Mononuclear cell (primary cell): ENCODE data around the gene PRSS8. TPM values are rescaled to one million over a fixed set of nuclear protein-coding genes. Genes with fewer than 3 reads are reported as not detected.

ENCODE experiments used
- H3K27me3 ChIP-seq: 2 replicates; pipeline ENCODE4 v1.6.0; 2011; ENCODE audit warnings: low read length, control low read depth; ENCODE audit not compliant: insufficient read depth
- H3K4me1 ChIP-seq: 2 replicates; pipeline ENCODE4 v1.5.1; 2011; ENCODE audit warnings: mild to moderate bottlenecking, low read length, control low read depth; ENCODE audit not compliant: insufficient read depth
- H3K4me3 ChIP-seq: 2 replicates; pipeline ENCODE4 v1.5.1; 2011; ENCODE audit warnings: mild to moderate bottlenecking, low read length, moderate library complexity
- H3K9me3 ChIP-seq: 2 replicates; pipeline ENCODE4 v1.5.1; 2011; ENCODE audit warnings: low read depth, mild to moderate bottlenecking, control low read depth, low read length
- total RNA-seq: library from RNA; depleted of rRNA; stranded (reverse); fragments of >200 nt; gene quantifications from one replicate; pipeline ENCODE4 v1.2.3, GENCODE V29; 2012

The PRSS8 gene
- total RNA-seq, 1 donor, result not detected

DNA sequence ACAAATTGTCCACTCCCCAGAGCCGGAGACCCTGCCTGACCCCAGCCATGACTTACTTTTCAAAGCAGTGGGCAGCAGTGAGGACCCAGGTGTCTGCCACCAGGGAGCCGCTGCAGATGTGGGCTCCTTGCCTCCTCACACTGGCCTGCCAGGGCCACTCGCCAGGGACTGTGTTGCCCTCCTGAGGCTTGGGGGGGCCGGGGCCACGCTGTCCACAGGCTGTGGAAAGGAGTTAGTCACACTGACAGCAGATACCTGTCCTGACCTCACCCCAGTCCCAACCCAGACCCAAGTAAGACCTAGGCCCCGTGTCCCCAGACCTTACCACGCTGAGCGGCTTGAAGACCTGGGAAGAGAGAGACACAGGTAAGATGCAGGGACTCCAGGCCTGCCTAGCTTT lies 48.0 kb downstream of the PRSS8 start:
- Histone ChIP-seq H3K27me3 (no peaks in the 10 kb centered on the region), H3K9me3 (no peaks in the 10 kb centered on the region), H3K4me3 (no peak overlapping the region), H3K4me1 (no peaks in the 10 kb centered on the region)

DNA sequence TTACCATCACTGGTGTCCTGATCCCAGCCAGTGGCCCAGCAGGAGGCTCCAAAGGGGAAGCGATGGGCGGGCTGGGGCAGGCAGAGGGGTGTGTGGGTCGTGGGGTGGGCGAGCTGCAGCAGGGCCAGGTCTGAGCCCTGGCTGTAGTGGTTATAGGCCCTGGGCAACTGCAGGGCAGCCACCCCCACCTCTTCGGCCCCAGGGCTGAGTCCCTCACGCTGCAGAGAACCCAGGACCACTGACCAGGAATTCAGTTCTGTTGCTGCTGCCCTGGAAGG lies 49.0 kb downstream of the PRSS8 start:
- no peak overlapping the region for H3K4me3 ChIP-seq
- H3K27me3 ChIP-seq, result no peaks in the 10 kb centered on the region
- H3K9me3 ChIP-seq, result no peaks in the 10 kb centered on the region
- H3K4me1 ChIP-seq, result no peaks in the 10 kb centered on the region

DNA sequence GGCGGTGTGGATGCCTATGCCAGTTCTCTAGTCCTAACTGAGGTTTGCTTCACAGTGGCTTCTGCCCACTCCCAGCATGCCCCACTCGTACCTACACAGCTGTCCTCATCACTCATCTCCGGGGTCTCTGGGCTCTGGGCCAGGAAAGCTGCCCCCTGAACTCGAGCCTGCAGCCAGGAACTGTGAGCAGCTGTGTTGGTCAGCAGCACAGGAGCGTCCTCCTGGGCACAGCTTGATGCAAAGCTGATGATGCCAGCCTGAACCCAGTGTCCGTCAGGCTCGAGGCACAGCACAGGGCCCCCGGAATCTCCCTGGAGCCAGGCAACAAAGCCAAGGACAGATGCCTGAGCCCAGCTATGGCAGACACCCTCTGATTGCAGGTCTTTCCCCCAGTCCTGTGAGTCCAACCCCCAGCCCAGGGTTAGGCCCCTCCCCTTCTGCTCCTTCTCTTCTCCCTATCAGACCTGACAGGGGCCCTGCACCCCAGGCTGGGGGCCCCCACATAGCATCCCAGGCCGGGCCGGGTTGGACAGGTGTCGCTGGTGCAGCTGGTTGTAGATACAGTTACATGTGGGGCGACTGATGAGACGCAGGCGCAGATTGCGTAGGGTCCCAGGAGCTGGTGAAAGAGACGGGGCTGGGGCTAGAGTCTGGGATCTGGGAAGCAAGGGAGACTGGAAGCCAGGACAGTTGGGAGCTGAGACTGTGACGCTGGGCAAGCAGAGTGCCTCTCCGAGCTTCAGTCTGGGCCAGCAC lies 49.5 kb downstream of the PRSS8 start:
- Histone ChIP-seq H3K27me3 (no peaks in the 10 kb centered on the region), H3K4me1 (no peaks in the 10 kb centered on the region), H3K9me3 (no peaks in the 10 kb centered on the region), H3K4me3 (no peak overlapping the region)

DNA sequence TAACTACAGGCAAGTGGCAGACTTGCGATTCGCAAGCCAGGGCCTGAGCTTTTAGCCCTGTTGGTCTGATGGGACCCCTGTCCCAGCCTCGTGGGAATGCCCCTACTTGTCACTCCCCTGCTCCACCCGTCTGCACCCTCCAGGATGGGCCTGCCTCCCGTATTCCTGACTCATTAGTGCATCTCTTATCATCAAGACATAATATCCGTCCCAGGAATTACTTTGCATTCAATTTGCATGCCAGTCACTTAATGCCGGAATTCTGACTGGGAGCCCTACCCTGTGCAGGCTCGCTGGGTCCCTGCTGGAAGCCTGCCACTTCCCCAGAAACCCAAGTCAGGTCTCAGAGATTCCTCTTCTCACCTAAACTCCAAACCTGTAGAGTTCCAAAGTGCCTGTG lies 50.1 kb downstream of the PRSS8 start:
- no peaks in the 10 kb centered on the region for H3K9me3 ChIP-seq
- no peaks in the 10 kb centered on the region for H3K4me1 ChIP-seq
- no peaks in the 10 kb centered on the region for H3K27me3 ChIP-seq
- H3K4me3 ChIP-seq, result no peak overlapping the region

DNA sequence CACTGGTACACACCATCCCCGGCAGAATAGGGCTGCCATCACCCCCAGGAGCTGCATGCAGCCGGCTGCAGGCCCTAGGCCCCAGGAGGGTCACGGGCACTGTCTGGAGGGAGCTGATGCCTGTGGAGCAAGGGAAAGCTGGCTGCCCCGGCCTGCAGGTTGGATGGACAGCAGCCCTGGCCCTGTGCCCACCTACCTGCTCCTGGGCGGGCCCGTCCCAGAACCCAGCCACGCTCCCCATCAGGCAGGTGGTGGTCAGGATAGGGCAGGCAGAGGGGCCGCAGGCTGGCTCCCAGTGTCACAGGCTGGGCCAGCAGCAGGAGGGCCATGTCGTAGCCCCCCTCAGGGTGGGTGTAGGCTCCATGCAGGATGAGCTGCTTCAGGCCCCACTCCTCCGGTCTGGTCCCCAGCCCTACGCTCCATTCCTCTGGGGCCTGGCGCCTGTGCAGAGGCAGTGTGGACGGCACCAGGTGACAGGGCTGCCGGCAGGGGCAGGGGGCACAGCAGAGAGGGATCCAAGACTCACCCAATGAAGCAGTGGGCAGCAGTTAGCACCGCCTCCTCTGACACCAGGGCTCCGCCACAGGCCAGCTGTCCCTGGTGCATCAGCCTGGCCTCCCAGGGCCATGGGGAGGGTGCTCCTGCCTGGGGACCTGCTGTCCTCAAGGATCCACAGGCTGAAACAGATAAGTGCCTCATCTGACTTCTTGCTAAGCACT lies 50.8 kb downstream of the PRSS8 start:
- Histone ChIP-seq H3K9me3 (no peaks in the 10 kb centered on the region), H3K4me1 (no peaks in the 10 kb centered on the region), H3K27me3 (no peaks in the 10 kb centered on the region), H3K4me3 (no peak overlapping the region)

DNA sequence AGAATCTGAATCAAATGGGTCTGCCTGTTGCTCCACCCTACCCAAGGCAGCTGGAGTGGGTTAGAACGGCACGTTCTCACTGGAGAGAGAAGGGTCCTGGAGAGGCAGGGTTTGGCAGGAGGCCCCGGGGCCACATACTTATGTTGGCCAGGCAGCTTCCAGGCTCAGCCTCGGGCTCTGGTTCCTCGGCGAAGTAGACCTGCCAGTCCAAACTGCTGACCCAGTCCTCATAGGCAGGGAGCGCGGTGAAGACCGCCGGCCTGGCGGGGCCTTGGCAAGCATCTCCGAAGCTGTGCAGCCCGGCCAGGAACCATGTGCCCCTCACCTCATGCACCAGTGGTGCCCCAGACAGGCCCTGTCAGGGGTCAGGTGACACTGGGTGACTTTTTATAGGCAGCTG lies 51.5 kb downstream of the PRSS8 start:
- Histone ChIP-seq H3K4me1 (peaks cover 4% of the 10 kb centered on the region), H3K27me3 (no peaks in the 10 kb centered on the region), H3K9me3 (no peaks in the 10 kb centered on the region), H3K4me3 (no peak overlapping the region)

DNA sequence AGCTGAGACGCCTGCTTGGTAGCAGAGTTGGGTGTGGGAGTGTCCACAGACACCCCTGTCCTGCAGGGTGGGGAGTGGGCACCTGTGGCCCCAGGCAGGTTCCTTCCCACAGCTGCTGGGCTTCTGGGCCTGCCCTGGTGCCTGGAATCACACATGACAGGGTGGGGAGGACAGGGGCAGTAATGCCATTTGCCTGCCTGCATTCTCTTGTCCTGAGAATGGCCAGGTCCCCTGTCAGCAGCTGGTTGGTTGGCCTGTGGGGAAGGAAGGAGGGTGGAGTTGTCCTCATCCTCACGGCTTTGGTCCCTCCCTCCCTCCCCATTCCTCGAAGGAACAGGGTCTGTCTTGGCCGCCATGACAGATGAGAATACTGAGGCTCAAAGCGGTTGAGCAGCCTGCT lies 52.0 kb downstream of the PRSS8 start:
- H3K27me3 ChIP-seq, result no peaks in the 10 kb centered on the region
- no peak overlapping the region for H3K4me3 ChIP-seq
- H3K4me1 ChIP-seq, result peaks cover 7% of the 10 kb centered on the region
- H3K9me3 ChIP-seq, result no peaks in the 10 kb centered on the region

DNA sequence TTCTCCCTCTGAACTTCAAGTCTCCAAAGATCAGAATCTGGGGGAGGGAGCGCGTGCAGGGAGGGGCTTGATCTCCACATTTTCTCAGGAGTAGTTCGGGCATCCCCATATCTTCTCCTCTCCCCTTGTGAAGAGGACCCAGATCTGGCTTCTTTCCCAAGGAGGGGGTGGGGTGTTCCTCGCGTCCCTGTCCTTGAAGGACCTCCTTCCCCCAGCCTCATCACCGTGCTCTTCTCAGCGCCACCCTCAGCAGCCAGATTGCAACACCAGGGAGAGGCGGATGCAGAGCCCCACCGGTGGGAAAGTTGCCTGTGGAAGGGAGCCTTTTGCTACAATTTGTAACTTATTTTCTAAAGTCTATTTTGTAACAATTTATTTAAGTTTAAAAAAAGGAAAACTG lies 52.4 kb downstream of the PRSS8 start:
- Histone ChIP-seq H3K27me3 (no peaks in the 10 kb centered on the region), H3K4me1 (peaks cover 7% of the 10 kb centered on the region), H3K4me3 (no peak overlapping the region), H3K9me3 (no peaks in the 10 kb centered on the region)

DNA sequence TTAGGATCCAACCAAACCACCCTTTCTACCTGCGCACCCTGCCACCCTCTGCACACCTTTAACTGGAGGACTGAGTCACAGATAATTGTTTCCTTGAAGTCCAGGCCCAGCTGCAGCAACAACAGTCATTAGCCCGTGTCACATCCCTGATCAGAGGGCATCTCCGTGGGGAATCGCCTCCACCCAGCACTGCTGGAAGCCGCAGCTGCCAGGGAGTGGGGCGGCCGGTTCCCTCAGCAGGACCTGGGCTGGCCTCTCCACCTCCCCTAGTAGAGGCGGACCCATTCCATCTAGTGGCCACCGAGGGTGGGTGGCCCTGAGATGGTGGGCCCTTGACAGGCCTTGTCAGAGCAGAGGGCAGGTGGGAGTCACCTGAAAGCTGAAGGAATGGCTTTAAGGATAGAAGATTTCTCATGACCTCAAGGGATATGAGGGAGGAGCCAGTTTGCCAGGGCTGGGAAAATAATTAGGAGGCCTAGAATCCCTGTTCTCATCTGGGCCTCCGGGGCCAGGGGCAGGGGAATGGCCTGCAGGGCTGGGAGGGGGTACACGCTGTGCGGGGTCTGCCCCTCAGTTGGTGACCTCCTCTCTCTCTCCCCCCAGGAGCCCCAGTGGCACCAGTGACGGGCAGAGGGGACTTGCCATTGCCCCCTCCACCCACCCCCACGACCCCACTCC lies 53.0 kb downstream of the PRSS8 start:
- Histone ChIP-seq H3K4me1 (peaks cover 7% of the 10 kb centered on the region), H3K27me3 (no peaks in the 10 kb centered on the region), H3K9me3 (no peaks in the 10 kb centered on the region), H3K4me3 (no peak overlapping the region)

Other genes with a start within 250 kb of the PRSS8 start
- 17.0 TPM for gene BCL7C, start 241.7 kb downstream of the PRSS8 start, total RNA-seq
- 0.21 TPM for gene CTF1, start 239.1 kb downstream of the PRSS8 start, total RNA-seq
- gene FBXL19, start 212.2 kb downstream of the PRSS8 start, total RNA-seq, result 5.4 TPM
- gene ORAI3, start 186.7 kb downstream of the PRSS8 start, total RNA-seq, result 11.3 TPM
- gene SETD1A, start 178.0 kb downstream of the PRSS8 start, total RNA-seq, result 16.1 TPM
- 0.73 TPM for gene HSD3B7, start 150.5 kb downstream of the PRSS8 start, total RNA-seq
- gene STX1B, start 125.1 kb downstream of the PRSS8 start, total RNA-seq, result 0.63 TPM
- gene STX4, start 102.2 kb downstream of the PRSS8 start, total RNA-seq, result 16.5 TPM
- gene ZNF668, start 61.5 kb downstream of the PRSS8 start, total RNA-seq, result 10.7 TPM
- 9.6 TPM for gene ZNF646, start 61.3 kb downstream of the PRSS8 start, total RNA-seq
- gene PRSS53, start 46.8 kb downstream of the PRSS8 start, total RNA-seq, result 1.0 TPM
- gene VKORC1, start 40.9 kb downstream of the PRSS8 start, total RNA-seq, result 27.1 TPM
- 11.0 TPM for gene BCKDK, start 27.3 kb downstream of the PRSS8 start, total RNA-seq
- gene KAT8, start 18.1 kb downstream of the PRSS8 start, total RNA-seq, result 76.5 TPM
- gene PRSS36, start 14.3 kb upstream of the PRSS8 start, total RNA-seq, result 1.2 TPM
- gene FUS, start 44.4 kb upstream of the PRSS8 start, total RNA-seq, result 183 TPM
- 93.3 TPM for gene PYCARD, start 67.0 kb upstream of the PRSS8 start, total RNA-seq
- 0.10 TPM for gene TRIM72, start 78.4 kb upstream of the PRSS8 start, total RNA-seq
- not detected for gene PYDC1, start 81.4 kb upstream of the PRSS8 start, total RNA-seq
- gene ITGAM, start 124.2 kb upstream of the PRSS8 start, total RNA-seq, result 127 TPM
- gene ITGAX, start 219.4 kb upstream of the PRSS8 start, total RNA-seq, result 190 TPM